ENCODE results near the gene ZFPL1. TPM values are rescaled to one million over a fixed set of nuclear protein-coding genes. Genes with fewer than 3 reads are reported as not detected.

The ZFPL1 gene
- total RNA-seq, 1 donor from 2014 or later = 29.0 TPM

- H3K4me3 ChIP-seq = no peak overlapping the region
- no peaks in the 10 kb centered on the region for H3K27me3 ChIP-seq (ENCODE audit: low read depth)
- H3K4me1 ChIP-seq = peaks cover 20% of the 10 kb centered on the region
- DNase-seq (no peak), ATAC-seq (no peak)
- no peak for TF ChIP-seq CTCF (IDR thresholded peaks at IDR 0.05)
- no peaks in the 10 kb centered on the region for H3K9me3 ChIP-seq
- H3K36me3 ChIP-seq = peaks cover 46% of the 10 kb centered on the region
- no peak overlapping the region for H3K27ac ChIP-seq
- intact Hi-C loops (cut with DNase I) = no loop called here
Measured at GRCh38 chr11:65085446-65085845, 1.4 kb downstream of the ZFPL1 start.

- Histone ChIP-seq H3K27me3 (ENCODE audit: low read depth) (no peaks in the 10 kb centered on the region), H3K4me1 (peaks cover 20% of the 10 kb centered on the region), H3K27ac (no peak overlapping the region), H3K4me3 (no peak overlapping the region), H3K9me3 (no peaks in the 10 kb centered on the region), H3K36me3 (peaks cover 46% of the 10 kb centered on the region)
- no peak for TF ChIP-seq CTCF (IDR thresholded peaks at IDR 0.05)
- intact Hi-C loops (cut with DNase I) = no loop called here
- ATAC-seq = no peak
- DNase-seq = no peak
Measured at GRCh38 chr11:65086809-65087208, 2.8 kb downstream of the ZFPL1 start.

GRCh38 chr11:65087216-65087615, 3.2 kb downstream of the ZFPL1 start:
- Histone ChIP-seq H3K4me3 (no peak overlapping the region), H3K27me3 (ENCODE audit: low read depth) (no peaks in the 10 kb centered on the region), H3K36me3 (peaks cover 46% of the 10 kb centered on the region), H3K9me3 (no peaks in the 10 kb centered on the region), H3K27ac (no peak overlapping the region), H3K4me1 (peaks cover 20% of the 10 kb centered on the region)
- intact Hi-C loops (cut with DNase I) = no loop called here
- ATAC-seq (no peak), DNase-seq (no peak)
- no peak for TF ChIP-seq CTCF (IDR thresholded peaks at IDR 0.05)

GRCh38 chr11:65087827-65088226, 3.8 kb downstream of the ZFPL1 start:
- H3K4me3 ChIP-seq = no peak overlapping the region
- no peaks in the 10 kb centered on the region for H3K9me3 ChIP-seq
- H3K27ac ChIP-seq = no peak overlapping the region
- intact Hi-C loops (cut with DNase I) = no loop called here
- no peak for TF ChIP-seq CTCF (IDR thresholded peaks at IDR 0.05)
- ATAC-seq (no peak), DNase-seq (no peak)
- H3K4me1 ChIP-seq = peaks cover 20% of the 10 kb centered on the region
- H3K36me3 ChIP-seq = peaks cover 46% of the 10 kb centered on the region
- no peaks in the 10 kb centered on the region for H3K27me3 ChIP-seq (ENCODE audit: low read depth)

GRCh38 chr11:65089621-65090020, 5.6 kb downstream of the ZFPL1 start:
- H3K36me3 ChIP-seq = peaks cover 46% of the 10 kb centered on the region

More at GRCh38 chr11:65089621-65090020, 5.6 kb downstream of the ZFPL1 start:
- peaks cover 13% of the 10 kb centered on the region for H3K4me1 ChIP-seq
- DNase-seq (no peak), ATAC-seq (no peak)
- H3K9me3 ChIP-seq = no peaks in the 10 kb centered on the region
- H3K4me3 ChIP-seq = no peak overlapping the region
- intact Hi-C loops (cut with DNase I) = no loop called here
- no peak overlapping the region for H3K27ac ChIP-seq
- no peak for TF ChIP-seq CTCF (IDR thresholded peaks at IDR 0.05)
- no peaks in the 10 kb centered on the region for H3K27me3 ChIP-seq (ENCODE audit: low read depth)
